ENCODE measurements around the gene TIMM17A. TPM values are rescaled to one million over a fixed set of nuclear protein-coding genes. Genes with fewer than 3 reads are reported as not detected.

The TIMM17A gene
- total RNA-seq, 1 donor from 2014 or later, result 82.8 TPM

DNA sequence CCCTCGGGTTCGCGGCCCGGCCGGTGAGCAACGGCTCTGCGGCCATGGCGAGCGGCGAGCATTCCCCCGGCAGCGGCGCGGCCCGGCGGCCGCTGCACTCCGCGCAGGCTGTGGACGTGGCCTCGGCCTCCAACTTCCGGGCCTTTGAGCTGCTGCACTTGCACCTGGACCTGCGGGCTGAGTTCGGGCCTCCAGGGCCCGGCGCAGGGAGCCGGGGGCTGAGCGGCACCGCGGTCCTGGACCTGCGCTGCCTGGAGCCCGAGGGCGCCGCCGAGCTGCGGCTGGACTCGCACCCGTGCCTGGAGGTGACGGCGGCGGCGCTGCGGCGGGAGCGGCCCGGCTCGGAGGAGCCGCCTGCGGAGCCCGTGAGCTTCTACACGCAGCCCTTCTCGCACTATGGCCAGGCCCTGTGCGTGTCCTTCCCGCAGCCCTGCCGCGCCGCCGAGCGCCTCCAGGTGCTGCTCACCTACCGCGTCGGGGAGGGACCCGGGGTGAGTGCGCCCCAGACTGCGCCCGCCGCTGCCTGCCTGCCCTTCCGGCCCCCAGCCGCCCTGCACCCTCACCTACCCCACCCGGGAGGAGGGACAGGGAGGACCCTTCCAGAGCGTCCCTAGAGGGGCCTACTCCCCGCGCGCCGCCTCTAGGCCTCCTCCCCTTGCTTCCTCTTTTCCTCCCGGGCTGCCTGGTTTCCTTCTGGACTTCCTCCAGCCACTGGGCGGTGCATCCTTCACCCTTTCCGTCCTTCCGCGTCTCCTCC is 27.5 kb downstream of the TIMM17A start, which contains the start of gene RNPEP:
TSS of gene RNPEP (plus strand) at position 26 of the 757 bp plus-strand sequence. CDS start at position 45, 19 bp downstream.
- DNase-seq (ENCODE audit: low read depth, low spot score), result no peak

- DNase-seq (ENCODE audit: low read depth, low spot score), result no peak
Observed at GRCh38 chr1:201983380-201983805, 28.1 kb downstream of the TIMM17A start.

DNA sequence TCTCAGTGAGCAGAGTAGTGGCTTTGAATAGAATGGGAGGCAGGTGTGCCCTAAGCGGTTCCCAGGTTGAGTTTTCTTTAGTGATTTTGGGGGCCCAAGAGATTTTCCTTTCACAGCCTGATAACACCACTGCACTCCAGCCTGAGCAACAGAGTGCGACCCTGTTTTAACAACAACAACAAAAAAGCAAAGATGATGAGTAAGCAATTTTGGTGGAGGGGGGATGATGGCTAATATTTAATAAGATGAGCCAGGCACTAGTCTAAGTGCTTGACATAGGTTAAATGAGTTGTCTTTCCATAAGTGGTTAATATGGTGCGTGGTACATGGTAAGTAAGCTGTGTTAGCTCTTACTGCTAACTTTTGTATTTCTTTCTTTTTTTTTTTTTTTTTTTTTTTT is 29.1 kb downstream of the TIMM17A start:
- DNase-seq (ENCODE audit: low read depth, low spot score), result no peak

DNA sequence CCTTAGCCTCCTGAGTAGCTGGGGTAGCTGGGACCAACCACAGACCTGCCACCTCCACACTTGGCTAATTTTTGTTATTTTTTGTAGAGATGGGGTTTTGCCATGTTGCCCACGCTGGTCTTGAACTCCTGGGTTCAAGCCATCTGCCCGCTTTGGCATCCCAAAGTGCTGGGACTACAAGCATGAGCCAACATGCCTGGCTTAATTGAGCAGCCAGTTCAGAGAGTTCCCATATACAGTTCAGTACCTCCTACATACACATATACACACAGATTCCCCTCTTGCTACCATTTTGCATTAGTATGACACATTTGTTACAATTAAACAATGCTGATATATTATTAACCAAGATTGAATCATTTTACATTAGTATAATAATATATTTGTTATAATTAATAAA is 30.1 kb downstream of the TIMM17A start:
- no peak for DNase-seq (ENCODE audit: low read depth, low spot score)

- no peak for DNase-seq (ENCODE audit: low read depth, low spot score)
Observed at GRCh38 chr1:201988601-201989000, 33.3 kb downstream of the TIMM17A start.

GRCh38 chr1:201989354-201990128 is 34.2 kb downstream of the TIMM17A start:
- DNase-seq (ENCODE audit: low read depth, low spot score), result no peak

DNA sequence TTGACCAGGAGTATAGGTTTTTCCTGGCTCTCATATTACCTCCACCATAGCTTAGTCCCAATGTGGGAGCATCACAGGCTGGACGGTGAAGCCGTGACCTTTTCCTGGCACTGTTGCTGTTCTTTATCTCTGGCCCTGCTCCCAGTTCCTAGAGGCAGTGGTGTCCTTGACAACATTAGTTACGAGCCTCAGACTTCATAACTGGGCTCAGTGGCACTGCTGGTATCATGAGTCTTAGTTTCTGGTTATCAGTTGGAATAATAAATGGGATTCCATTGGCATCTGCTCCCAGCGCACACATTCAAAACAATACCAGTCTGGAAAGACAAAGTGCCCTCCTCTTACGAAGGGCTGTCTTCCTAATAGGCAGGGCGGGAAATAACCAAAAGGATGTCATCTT is 35.1 kb downstream of the TIMM17A start:
- no peak for DNase-seq (ENCODE audit: low read depth, low spot score)

DNA sequence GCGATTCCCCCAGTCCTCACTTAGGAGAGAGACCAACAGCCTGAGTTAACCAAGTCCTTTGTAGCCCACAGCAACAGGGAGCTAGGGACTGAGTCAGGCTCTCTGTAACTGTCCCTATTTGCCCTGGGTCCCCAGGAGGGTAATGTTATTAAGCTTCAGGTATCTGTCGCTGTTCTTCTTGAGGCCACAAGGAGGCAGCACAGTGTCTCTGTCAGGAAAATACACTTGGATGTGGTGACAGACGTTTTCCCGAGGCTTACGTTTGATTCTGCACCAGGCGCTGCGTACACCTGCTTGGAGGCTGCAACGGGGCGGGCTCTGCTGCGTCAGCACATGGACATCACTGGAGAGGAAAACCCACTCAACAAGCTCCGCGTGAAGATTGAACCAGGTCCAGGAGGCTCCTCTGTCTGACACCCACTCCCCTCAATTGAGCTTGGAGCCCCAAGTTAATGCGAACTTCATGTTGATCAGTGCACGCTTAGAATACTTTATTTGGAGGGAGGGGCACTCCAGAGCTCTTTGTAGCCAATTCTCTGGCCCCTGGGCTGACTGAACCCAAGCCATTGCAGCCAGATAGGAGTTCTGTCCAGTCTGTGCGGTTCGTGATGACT is 44.4 kb downstream of the TIMM17A start:
- no peak for DNase-seq (ENCODE audit: low read depth, low spot score)

GRCh38 chr1:202002507-202002906 is 47.2 kb downstream of the TIMM17A start:
- no peak for DNase-seq (ENCODE audit: low read depth, low spot score)

- no peak for DNase-seq (ENCODE audit: low read depth, low spot score)
Observed at GRCh38 chr1:202004711-202005110, 49.4 kb downstream of the TIMM17A start.

GRCh38 chr1:202005958-202006357 is 50.7 kb downstream of the TIMM17A start:
- DNase-seq (ENCODE audit: low read depth, low spot score), result no peak

DNA sequence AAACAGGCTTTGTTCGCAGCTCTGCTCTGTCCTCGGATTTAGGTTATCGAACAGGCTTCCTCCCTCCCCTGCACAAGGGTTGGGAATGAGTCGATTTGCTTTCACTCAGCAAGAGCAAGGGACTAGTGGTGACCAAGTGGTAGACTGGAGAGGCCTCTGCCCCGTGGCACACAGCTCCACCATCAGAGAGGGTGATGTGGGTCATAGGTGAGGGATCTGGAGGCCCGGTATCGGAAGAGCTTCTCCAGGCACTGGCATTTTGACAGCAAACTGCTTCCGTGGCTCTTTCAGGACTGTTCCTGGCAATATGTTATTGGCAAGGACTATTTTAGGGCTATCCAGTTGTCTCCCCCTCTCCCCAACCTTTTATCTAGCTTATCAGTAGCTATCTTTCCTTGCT is 52.0 kb downstream of the TIMM17A start:
- DNase-seq (ENCODE audit: low read depth, low spot score), result no peak

DNA sequence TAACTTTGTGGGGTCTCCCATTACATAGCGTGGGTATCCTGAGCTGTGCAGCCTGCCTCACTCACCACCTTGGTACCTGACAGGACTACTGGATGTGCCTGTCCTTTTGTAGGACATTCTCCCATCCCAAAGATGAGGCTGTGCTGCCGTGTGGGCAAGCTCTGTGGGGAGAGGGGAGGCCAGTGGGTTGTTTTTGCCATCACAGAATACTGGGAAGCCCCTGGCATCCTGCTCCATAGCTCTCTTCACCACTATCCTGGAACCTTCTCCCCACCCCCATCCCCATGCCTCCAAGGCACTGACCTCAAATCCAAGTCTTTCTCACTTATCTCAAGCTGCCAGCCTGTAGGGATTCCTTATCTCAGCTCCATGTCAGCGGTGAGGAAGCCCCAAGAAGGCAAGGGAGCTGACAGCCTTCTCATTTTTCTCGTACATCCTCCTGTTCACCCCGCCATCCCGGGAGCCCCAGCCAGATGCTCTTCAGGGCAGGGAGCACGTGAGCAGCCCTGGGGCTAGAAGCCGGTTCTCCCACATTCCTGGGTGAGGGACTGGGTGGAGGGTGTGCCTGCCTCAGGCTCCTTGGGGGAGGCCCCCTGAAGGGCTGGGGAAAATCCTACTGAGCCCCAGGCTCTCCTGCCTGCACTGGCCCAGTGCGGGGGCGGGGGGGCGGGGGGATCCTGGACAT is 52.6 kb downstream of the TIMM17A start:
- no peak for DNase-seq (ENCODE audit: low read depth, low spot score)

DNA sequence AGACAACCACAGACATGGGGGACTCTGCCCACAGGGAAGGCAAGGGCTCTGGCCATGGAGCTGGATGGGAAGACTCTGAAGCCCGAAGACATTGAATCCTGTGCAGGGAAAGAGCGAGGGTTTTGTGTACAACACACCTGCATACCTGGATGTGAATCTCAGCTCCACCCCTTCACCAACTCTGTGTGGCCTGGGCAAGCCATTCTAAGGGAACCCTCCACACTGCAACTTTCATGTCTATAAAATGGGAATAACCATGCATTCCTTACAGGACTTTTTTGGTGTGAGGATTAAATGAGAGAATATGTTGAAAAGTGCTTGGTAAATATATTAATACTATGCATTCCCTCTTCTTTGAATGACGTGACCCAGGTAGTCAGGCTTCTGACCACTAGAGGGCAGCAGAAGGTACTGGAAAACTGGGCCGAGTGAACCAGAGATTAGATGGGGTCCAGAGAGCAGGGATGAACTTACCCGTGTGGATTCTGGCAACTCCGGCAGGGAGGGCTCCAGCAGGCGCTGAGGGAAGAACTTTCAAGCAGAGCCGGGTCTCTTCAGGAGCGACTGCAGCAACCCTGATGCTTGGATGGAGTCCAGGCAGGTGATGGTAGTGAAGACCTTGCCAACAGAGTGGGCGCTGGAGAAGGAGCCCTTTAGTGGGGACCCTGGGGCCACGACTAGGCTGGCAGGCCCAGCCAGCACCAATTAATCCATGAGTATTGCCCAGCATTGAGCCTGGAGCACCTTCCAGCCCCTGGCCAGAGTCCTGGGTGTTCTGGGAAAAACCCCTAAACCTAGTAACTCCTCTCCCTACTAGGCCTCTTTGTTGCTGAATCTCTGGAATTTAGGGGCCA is 54.2 kb downstream of the TIMM17A start:
- peak; percentile 19 for DNase-seq (ENCODE audit: low read depth, low spot score)

DNA sequence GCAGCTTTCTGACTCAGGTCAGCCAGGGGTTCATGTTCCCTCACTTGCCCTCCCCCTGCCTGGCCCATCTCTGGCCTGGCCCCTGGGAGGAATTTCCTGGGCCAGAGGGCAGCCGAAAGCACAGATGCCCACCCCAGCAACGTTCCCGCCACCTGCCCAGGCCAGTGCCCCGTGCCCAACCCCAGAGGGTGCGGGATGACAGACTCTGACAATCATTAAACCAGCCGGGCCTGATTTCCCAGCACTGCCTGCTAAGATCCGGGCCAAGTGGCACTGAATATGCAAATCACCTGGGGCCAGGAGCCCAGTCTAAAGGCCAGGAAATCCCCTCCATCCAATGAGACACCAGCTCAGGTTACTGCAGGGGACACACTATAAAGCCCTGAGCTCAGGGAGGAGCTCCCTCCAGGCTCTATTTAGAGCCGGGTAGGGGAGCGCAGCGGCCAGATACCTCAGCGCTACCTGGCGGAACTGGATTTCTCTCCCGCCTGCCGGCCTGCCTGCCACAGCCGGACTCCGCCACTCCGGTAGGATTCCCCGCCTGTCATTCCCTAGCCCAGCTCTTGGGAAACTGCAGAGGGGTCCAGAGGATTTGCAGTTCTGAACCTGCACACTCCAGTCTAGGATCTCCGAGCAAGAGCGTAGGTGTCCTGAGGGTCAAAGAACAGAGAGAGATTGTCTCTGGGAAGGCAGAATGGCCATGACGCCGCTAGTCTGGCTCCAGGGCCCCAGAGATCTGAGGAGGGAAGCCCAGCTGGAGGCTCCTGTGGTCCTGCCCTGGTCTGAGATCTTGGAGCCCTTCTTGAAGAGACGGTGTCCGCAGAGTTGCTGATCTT is 55.1 kb downstream of the TIMM17A start, which contains the start of gene ELF3:
TSS of gene ELF3 (plus strand) at position 408 of the 836 bp plus-strand sequence. CDS start 550 bp downstream, outside the sequence.
- DNase-seq (ENCODE audit: low read depth, low spot score), result no peak

- DNase-seq (ENCODE audit: low read depth, low spot score), result no peak
Observed at GRCh38 chr1:202011994-202012393, 56.7 kb downstream of the TIMM17A start.

- DNase-seq (ENCODE audit: low read depth, low spot score), result no peak
Observed at GRCh38 chr1:202012544-202013478, 57.5 kb downstream of the TIMM17A start.

GRCh38 chr1:202013603-202014002 is 58.3 kb downstream of the TIMM17A start:
- no peak for DNase-seq (ENCODE audit: low read depth, low spot score)
